ENCODE measurements around the gene SP7.

- TF ChIP-seq POLR2A (IDR thresholded peaks at IDR 0.05) (no peak), CTCF (IDR thresholded peaks at IDR 0.05) (no peak)
These were observed 7.3 kb upstream of the SP7 start for GRCh38 chr12:53343449-53343848.

Measured in uterus (tissue), 2 donors.